OCI-LY7 (cell line): ENCODE measurements around the gene IL15RA. TPM values are rescaled to one million over a fixed set of nuclear protein-coding genes. Genes with fewer than 3 reads are reported as not detected.

Source experiments
- BruUV-seq: library from RNA; stranded (reverse); fragments of 400-500 nt; replicated peaks from 2 replicates; lab custom pipeline; 2021; lab: Mats Ljungman, UMichigan
- CTCF ChIA-PET: fragments of 300-600 bp; sonication (Branson Sonifier 250); formaldehyde crosslinking; loops from one replicate; lab custom pipeline; 2022; ENCODE audit warnings: antibody characterized with exemption; ENCODE audit not compliant: unreplicated experiment; lab: Charles Lee
- POLR2A ChIA-PET: fragments of 300-600 bp; sonication (Branson Sonifier 250); formaldehyde crosslinking; loops from one replicate; lab custom pipeline; 2022; ENCODE audit warnings: antibody characterized with exemption; lab: Charles Lee
- DNase-seq: peaks from one replicate; pipeline ENCODE4 v3.0.0-alpha.2; 2015; ENCODE audit warnings: low spot score
- H2AFZ ChIP-seq: fragments of 200-600 bp; sonication (generic), shearing (Covaris generic); 2 replicates; pipeline ENCODE4 v1.6.1; 2014; ENCODE audit warnings: mild to moderate bottlenecking, antibody characterized with exemption, low read length, moderate library complexity
- H3K27ac ChIP-seq: fragments of 200-600 bp; sonication (generic); 2 replicates; pipeline ENCODE4 v1.5.1; 2014; ENCODE audit warnings: mixed run types, low read depth, mild to moderate bottlenecking, moderate library complexity, low read length, inconsistent platforms; ENCODE audit not compliant: poor library complexity, severe bottlenecking
- H3K36me3 ChIP-seq: fragments of 200-600 bp; sonication (generic); 2 replicates; pipeline ENCODE4 v1.6.1; 2014; ENCODE audit warnings: mild to moderate bottlenecking, antibody characterized with exemption, low read length, moderate library complexity, mixed read lengths; ENCODE audit not compliant: insufficient read depth
- H3K4me1 ChIP-seq: fragments of 200-600 bp; sonication (generic); 2 replicates; pipeline ENCODE4 v1.5.1; 2014; ENCODE audit warnings: mild to moderate bottlenecking, low read length; ENCODE audit not compliant: insufficient read depth, poor library complexity, severe bottlenecking
- H3K4me2 ChIP-seq: fragments of 200-600 bp; sonication (generic); 2 replicates; pipeline ENCODE4 v1.6.1; 2014; ENCODE audit warnings: mild to moderate bottlenecking, low read length
- H3K4me3 ChIP-seq: fragments of 200-600 bp; sonication (generic); 2 replicates; pipeline ENCODE4 v1.5.1; 2014; ENCODE audit warnings: mild to moderate bottlenecking, low read depth, low read length; ENCODE audit not compliant: poor library complexity, severe bottlenecking
- H3K79me2 ChIP-seq: fragments of 200-600 bp; sonication (generic); 2 replicates; pipeline ENCODE4 v1.6.1; 2016; ENCODE audit warnings: low read depth, mild to moderate bottlenecking, low read length, moderate library complexity, mixed read lengths; ENCODE audit not compliant: insufficient read depth
- H3K9me2 ChIP-seq: fragments of 200-600 bp; sonication (generic); 2 replicates; pipeline ENCODE4 v1.6.1; 2016; ENCODE audit warnings: mild to moderate bottlenecking, low read length, mixed read lengths; ENCODE audit not compliant: insufficient read depth
- H3K9me3 ChIP-seq: fragments of 200-600 bp; sonication (generic); 2 replicates; pipeline ENCODE4 v1.6.1; 2014; ENCODE audit warnings: mild to moderate bottlenecking, mixed run types, low read length, mixed read lengths
- H4K20me1 ChIP-seq: fragments of 200-600 bp; sonication (generic); 2 replicates; pipeline ENCODE4 v1.6.1; 2014; ENCODE audit warnings: mild to moderate bottlenecking, antibody characterized with exemption, low read length, moderate library complexity, mixed read lengths; ENCODE audit not compliant: insufficient read depth
- EZH2phosphoT487 ChIP-seq: fragments of 200-600 bp; sonication (generic); IDR thresholded peaks from 2 replicates; pipeline ENCODE4 v1.6.1; 2018; ENCODE audit warnings: low read depth, borderline replicate concordance, mild to moderate bottlenecking, mixed run types, antibody characterized with exemption, low read length, moderate library complexity, mixed read lengths
- intact Hi-C: fragments of 100-400 bp; cut with micrococcal nuclease; formaldehyde crosslinking; loops from one replicate; pipeline ENCODE4 v1.10.0; 2022; ENCODE audit not compliant: unreplicated experiment
- total RNA-seq, 2 experiments: library from RNA; depleted of rRNA in 1 of 2; stranded (reverse); fragments of >200 nt in 1 of 2; shearing (Covaris generic) in 1 of 2; gene quantifications; 2 replicates each; pipeline ENCODE4 v1.2.3, GENCODE V29; 2014 to 2022
- TF ChIP-seq, protein P1 (sequence below): fragments of 200-600 bp; sonication (generic); conservative IDR thresholded peaks from 2 replicates; pipeline ENCODE4 v1.5.1; 2014; ENCODE audit warnings: mild to moderate bottlenecking, antibody characterized with exemption, low read length, moderate library complexity, mixed read lengths

IL15RA gene
- total RNA-seq, 2 experiments from 2014 or later = 5.9 to 14.5 TPM

DNA sequence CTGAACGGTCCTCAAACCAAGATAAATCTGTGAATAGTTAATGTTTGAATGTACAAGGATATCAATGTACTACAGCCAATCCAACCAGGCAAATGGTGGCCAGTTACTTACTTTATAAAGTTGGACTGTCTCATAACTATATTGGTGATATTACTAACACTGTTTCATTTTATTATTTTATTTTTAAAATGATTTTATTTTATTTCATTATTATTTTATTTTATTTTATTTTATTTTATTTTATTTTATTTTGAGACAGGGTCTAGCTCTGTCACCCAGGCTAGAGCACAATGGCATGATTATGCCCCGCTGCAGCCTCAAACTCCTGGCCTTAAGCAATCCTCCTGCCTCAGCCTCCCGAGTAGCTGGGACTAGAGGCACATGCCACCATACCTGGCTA is 6.8 kb downstream of the IL15RA start:
- no peak for DNase-seq
- CTCF ChIA-PET = no interaction called here
- H3K4me1 ChIP-seq = peaks cover 8% of the 10 kb centered on the region
- H3K4me3 ChIP-seq = no peak overlapping the region
- POLR2A ChIA-PET = interaction anchor here (0.7 kb wide), 2 partner anchors 8 to 28 kb away, joined by 3 read pairs; no protein-coding TSS in a partner anchor
- no peaks in the 10 kb centered on the region for H4K20me1 ChIP-seq
- no peak overlapping the region for H3K4me2 ChIP-seq
- H3K79me2 ChIP-seq = no peaks in the 10 kb centered on the region
- TF ChIP-seq, protein P1, sequence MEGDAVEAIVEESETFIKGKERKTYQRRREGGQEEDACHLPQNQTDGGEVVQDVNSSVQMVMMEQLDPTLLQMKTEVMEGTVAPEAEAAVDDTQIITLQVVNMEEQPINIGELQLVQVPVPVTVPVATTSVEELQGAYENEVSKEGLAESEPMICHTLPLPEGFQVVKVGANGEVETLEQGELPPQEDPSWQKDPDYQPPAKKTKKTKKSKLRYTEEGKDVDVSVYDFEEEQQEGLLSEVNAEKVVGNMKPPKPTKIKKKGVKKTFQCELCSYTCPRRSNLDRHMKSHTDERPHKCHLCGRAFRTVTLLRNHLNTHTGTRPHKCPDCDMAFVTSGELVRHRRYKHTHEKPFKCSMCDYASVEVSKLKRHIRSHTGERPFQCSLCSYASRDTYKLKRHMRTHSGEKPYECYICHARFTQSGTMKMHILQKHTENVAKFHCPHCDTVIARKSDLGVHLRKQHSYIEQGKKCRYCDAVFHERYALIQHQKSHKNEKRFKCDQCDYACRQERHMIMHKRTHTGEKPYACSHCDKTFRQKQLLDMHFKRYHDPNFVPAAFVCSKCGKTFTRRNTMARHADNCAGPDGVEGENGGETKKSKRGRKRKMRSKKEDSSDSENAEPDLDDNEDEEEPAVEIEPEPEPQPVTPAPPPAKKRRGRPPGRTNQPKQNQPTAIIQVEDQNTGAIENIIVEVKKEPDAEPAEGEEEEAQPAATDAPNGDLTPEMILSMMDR = no peak
- TF ChIP-seq EZH2phosphoT487 = no peak
- no peaks in the 10 kb centered on the region for H3K9me2 ChIP-seq
- no peaks in the 10 kb centered on the region for H3K9me3 ChIP-seq
- H3K27ac ChIP-seq = no peak overlapping the region
- H2AFZ ChIP-seq = no peak overlapping the region
- intact Hi-C loops = no loop called here
- BruUV-seq = no TSS peak
- no peaks in the 10 kb centered on the region for H3K36me3 ChIP-seq

DNA sequence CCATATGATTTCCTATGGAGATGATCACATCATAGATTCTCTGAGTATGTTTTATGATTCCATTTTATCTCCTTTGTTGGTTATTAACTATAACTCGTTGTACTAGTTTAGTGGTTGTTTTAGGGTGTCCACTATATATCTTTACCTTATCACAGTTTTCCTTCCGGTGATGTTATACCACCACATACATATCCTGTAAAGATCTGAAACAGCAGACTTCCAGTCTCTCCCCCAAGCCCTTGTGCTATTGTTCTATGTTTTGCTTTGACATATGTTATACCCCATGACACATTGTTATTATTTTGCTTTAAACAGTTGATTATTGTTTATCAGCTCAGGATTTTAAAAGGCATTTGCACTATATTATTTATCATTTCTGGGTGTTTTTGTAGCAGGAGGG is 7.3 kb downstream of the IL15RA start:
- no peak overlapping the region for H3K4me3 ChIP-seq
- peaks cover 8% of the 10 kb centered on the region for H3K4me1 ChIP-seq
- H3K9me3 ChIP-seq = no peaks in the 10 kb centered on the region
- no TSS peak for BruUV-seq
- H3K36me3 ChIP-seq = no peaks in the 10 kb centered on the region
- H4K20me1 ChIP-seq = no peaks in the 10 kb centered on the region
- TF ChIP-seq, protein P1 = no peak
- no peak for TF ChIP-seq EZH2phosphoT487
- H3K27ac ChIP-seq = no peak overlapping the region
- no peaks in the 10 kb centered on the region for H3K9me2 ChIP-seq
- H3K79me2 ChIP-seq = no peaks in the 10 kb centered on the region
- intact Hi-C loops = no loop called here
- CTCF ChIA-PET = no interaction called here
- POLR2A ChIA-PET = no interaction called here
- no peak for DNase-seq
- H2AFZ ChIP-seq = no peak overlapping the region
- no peak overlapping the region for H3K4me2 ChIP-seq

DNA sequence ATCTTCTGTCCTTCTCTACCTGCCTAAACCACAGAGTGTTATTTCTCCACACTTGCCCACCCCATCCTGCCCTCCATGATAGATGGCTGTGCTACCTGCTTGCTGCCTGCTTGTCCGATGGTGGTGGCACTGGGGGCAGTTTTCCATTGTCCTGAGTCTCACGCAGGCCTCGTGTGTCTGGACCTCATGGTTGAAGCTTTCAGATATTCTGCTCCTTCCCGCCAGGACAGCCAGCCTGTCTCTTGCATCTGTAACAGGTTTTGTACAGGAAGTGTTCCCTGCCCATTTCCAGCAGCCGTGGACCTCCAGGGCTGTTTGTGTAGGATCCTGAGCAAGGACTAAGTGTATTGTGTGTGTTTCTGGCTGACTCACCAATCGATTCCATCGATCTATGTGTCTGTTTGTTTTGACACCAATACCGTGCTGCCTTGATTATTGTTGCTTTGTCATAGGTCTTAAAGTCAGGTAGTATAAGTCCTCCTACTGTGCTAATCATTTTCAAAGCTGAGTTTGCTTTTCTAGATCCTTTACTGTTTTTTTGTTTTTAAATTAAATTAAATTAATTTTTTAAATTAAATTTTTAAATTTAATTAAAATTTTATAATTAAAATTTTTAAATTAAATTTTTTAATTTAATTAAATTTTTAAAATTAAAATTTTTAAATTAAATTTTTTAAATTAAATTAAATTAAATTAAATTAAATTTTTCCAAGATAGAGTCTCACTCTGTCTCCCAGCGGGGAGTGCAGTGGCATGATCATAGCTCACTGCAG is 8.5 kb downstream of the IL15RA start:
- peaks cover 8% of the 10 kb centered on the region for H3K4me1 ChIP-seq
- no peak overlapping the region for H3K27ac ChIP-seq
- H3K36me3 ChIP-seq = no peaks in the 10 kb centered on the region
- H3K4me2 ChIP-seq = no peak overlapping the region
- TF ChIP-seq, protein P1 = no peak
- no peak for TF ChIP-seq EZH2phosphoT487
- intact Hi-C loops = no loop called here
- H3K4me3 ChIP-seq = no peak overlapping the region
- H3K9me3 ChIP-seq = no peaks in the 10 kb centered on the region
- no TSS peak for BruUV-seq
- no peak overlapping the region for H2AFZ ChIP-seq
- ChIA-PET CTCF (no interaction called here), POLR2A (no interaction called here)
- no peaks in the 10 kb centered on the region for H4K20me1 ChIP-seq
- DNase-seq = no peak
- no peaks in the 10 kb centered on the region for H3K79me2 ChIP-seq
- no peaks in the 10 kb centered on the region for H3K9me2 ChIP-seq
